ENCODE measurements around the gene ADAMTS2.

DNA sequence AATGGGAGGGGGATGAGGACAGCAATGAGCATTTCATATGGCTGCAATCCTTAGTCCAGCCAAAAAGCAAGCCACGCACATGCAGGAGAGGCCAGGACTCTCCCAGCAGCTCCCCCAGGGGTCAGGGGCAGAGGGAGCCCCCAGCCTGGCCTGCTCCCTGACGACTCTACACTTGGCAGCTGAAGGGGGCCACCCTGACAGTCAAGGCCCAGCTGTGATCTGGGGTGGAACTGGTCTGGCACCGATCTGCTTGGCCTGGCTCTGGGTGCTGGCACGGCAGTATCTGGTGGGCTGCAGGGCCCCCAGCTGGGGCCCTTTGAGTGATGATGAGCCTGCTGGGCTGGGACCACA is 118.1 kb downstream of the ADAMTS2 start:
- no peak for TF ChIP-seq EZH2phosphoT487 (IDR thresholded peaks at IDR 0.05; ENCODE audit: insufficient read depth, low read depth)
- no peak for TF ChIP-seq EZH2 (IDR thresholded peaks at IDR 0.05; ENCODE audit: insufficient read depth, poor library complexity, severe bottlenecking)
